DOHH2 (cell line): ENCODE results near the gene MTFMT.
"Not testable (repeated sequence)": the region's sequence is repeated elsewhere in the genome, so short reads cannot be mapped to it uniquely, and the experiment has no call there.

Experiments used
- H3F3A ChIP-seq: fragments of 200-600 bp; sonication (generic), shearing (Covaris generic); 2 replicates; pipeline ENCODE4 v1.6.0; 2016; ENCODE audit warnings: antibody characterized with exemption, mild to moderate bottlenecking; ENCODE audit not compliant: control insufficient read depth, insufficient read depth
- H3K27ac ChIP-seq: fragments of 200-600 bp; sonication (generic); 2 replicates; pipeline ENCODE4 v1.5.1; 2014; ENCODE audit warnings: low read depth, mild to moderate bottlenecking, low read length, moderate library complexity
- H3K27me3 ChIP-seq: fragments of 200-600 bp; sonication (generic); 2 replicates; pipeline ENCODE4 v1.6.1; 2014; ENCODE audit warnings: mild to moderate bottlenecking, low read length, mixed read lengths; ENCODE audit not compliant: control insufficient read depth
- H3K36me3 ChIP-seq: fragments of 200-600 bp; sonication (generic); 2 replicates; pipeline ENCODE4 v1.6.1; 2014; ENCODE audit warnings: mild to moderate bottlenecking, low read length, moderate library complexity, mixed read lengths; ENCODE audit not compliant: control insufficient read depth
- H3K4me1 ChIP-seq: fragments of 200-600 bp; sonication (generic); 2 replicates; pipeline ENCODE4 v1.6.1; 2014; ENCODE audit warnings: mild to moderate bottlenecking, low read length, mixed read lengths; ENCODE audit not compliant: control insufficient read depth
- H3K4me2 ChIP-seq: fragments of 200-600 bp; sonication (generic); 2 replicates; pipeline ENCODE4 v1.6.0; 2014; ENCODE audit warnings: mild to moderate bottlenecking, low read length, moderate library complexity
- H3K4me3 ChIP-seq: fragments of 200-600 bp; sonication (generic); 2 replicates; pipeline ENCODE4 v1.5.1; 2014; ENCODE audit warnings: mild to moderate bottlenecking, low read length, mixed read lengths
- H3K79me2 ChIP-seq: fragments of 200-600 bp; sonication (generic); 2 replicates; pipeline ENCODE4 v1.6.1; 2014; ENCODE audit warnings: mild to moderate bottlenecking, low read length, mixed read lengths; ENCODE audit not compliant: control insufficient read depth
- H3K9me2 ChIP-seq: fragments of 200-600 bp; sonication (generic); replicated peaks from 2 replicates; pipeline ENCODE4 v1.6.1; 2014; ENCODE audit warnings: mild to moderate bottlenecking, low read length, mixed read lengths; ENCODE audit not compliant: control insufficient read depth
- H3K9me3 ChIP-seq: fragments of 200-600 bp; sonication (generic); 2 replicates; pipeline ENCODE4 v1.6.1; 2014; ENCODE audit warnings: antibody characterized with exemption, low read length, mixed read lengths; ENCODE audit not compliant: control insufficient read depth, insufficient read depth
- H4K20me1 ChIP-seq: fragments of 200-600 bp; sonication (generic); 2 replicates; pipeline ENCODE4 v1.6.0; 2014; ENCODE audit warnings: low read depth, mild to moderate bottlenecking, antibody characterized with exemption, low read length, moderate library complexity; ENCODE audit not compliant: control insufficient read depth, insufficient read depth
- CTCF ChIP-seq: fragments of 200-600 bp; sonication (generic); IDR thresholded peaks from one replicate; pipeline ENCODE4 v1.5.1; 2014; ENCODE audit warnings: antibody characterized with exemption, mild to moderate bottlenecking, low read depth, low read length; ENCODE audit not compliant: poor library complexity, severe bottlenecking
- EZH2phosphoT487 ChIP-seq: fragments of 200-600 bp; sonication (generic); IDR thresholded peaks from 2 replicates; pipeline ENCODE4 v1.6.1; 2017; ENCODE audit warnings: borderline replicate concordance, mild to moderate bottlenecking, antibody characterized with exemption, low read length, moderate library complexity, mixed read lengths

The MTFMT gene

GRCh38 chr15:65026756-65027155 is 2.7 kb downstream of the MTFMT start:
- TF ChIP-seq EZH2phosphoT487 (no peak), CTCF (no peak)
- Histone ChIP-seq H3K27me3 (peaks cover 7% of the 10 kb centered on the region), H3K27ac (no peak overlapping the region), H3K79me2 (peaks cover 20% of the 10 kb centered on the region), H3K9me3 (no peaks in the 10 kb centered on the region), H3K36me3 (peaks cover 30% of the 10 kb centered on the region), H3K9me2 (no peaks in the 10 kb centered on the region), H3K4me3 (no peak overlapping the region), H3K4me1 (peaks cover 14% of the 10 kb centered on the region), H3K4me2 (no peak overlapping the region), H4K20me1 (no peaks in the 10 kb centered on the region), H3F3A (no peaks in the 10 kb centered on the region)

DNA sequence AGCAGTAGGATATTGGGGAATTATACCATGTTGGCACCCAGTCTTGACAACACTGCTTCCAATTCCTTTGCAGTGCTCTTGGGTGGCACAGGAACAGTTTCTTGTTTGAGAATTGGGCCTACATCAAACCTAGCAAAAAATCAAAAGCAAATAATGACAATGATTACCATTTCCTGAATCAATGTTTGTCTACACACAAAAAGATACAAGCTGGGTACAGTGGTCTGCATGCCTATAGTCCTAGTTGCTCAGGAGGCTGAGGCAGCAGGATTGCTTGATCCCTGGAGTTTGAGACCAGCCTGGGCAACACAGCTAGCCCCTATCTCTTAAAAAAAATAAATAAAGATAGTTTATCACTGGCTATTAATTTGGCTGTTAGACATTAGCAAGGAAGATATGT is 8.0 kb downstream of the MTFMT start:
- no peaks in the 10 kb centered on the region for H3F3A ChIP-seq
- H3K4me2 ChIP-seq = no peak overlapping the region
- H3K4me1 ChIP-seq = no peaks in the 10 kb centered on the region
- H4K20me1 ChIP-seq = no peaks in the 10 kb centered on the region
- H3K9me2 ChIP-seq = no peaks in the 10 kb centered on the region
- no peaks in the 10 kb centered on the region for H3K79me2 ChIP-seq
- H3K9me3 ChIP-seq = no peaks in the 10 kb centered on the region
- no peak overlapping the region for H3K27ac ChIP-seq
- TF ChIP-seq CTCF = no peak
- TF ChIP-seq EZH2phosphoT487 = no peak
- no peaks in the 10 kb centered on the region for H3K27me3 ChIP-seq
- H3K36me3 ChIP-seq = peaks cover 59% of the 10 kb centered on the region
- no peak overlapping the region for H3K4me3 ChIP-seq

DNA sequence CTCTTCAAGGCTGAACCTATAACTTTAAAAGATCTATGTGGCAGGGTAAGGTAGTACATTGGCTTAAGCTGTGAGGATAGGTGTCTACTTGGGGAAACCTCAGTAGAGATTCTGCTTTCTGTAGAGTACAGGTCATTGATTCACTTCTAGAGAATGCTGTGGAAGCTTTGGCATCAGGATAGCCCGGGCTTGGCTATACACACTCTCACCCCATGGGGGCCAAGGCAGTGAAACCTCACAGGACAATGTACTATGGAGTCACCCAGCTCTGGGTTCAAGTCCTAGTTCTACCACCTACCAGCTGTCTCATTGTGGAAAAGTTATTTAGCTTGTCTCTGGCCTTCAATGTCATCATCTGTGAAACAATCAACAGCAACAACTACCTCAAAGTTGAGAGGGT is 9.0 kb downstream of the MTFMT start:
- no peak overlapping the region for H3K4me2 ChIP-seq
- H3K79me2 ChIP-seq = no peaks in the 10 kb centered on the region
- TF ChIP-seq CTCF = no peak
- TF ChIP-seq EZH2phosphoT487 = no peak
- no peak overlapping the region for H3K4me3 ChIP-seq
- no peaks in the 10 kb centered on the region for H3K9me2 ChIP-seq
- no peaks in the 10 kb centered on the region for H3K4me1 ChIP-seq
- H3F3A ChIP-seq = no peaks in the 10 kb centered on the region
- H3K36me3 ChIP-seq = peaks cover 59% of the 10 kb centered on the region
- H3K27ac ChIP-seq = no peak overlapping the region
- no peaks in the 10 kb centered on the region for H3K9me3 ChIP-seq
- H4K20me1 ChIP-seq = no peaks in the 10 kb centered on the region
- no peaks in the 10 kb centered on the region for H3K27me3 ChIP-seq

- H3K9me2 ChIP-seq, H3F3A ChIP-seq, H4K20me1 ChIP-seq, H3K4me1 ChIP-seq, H3K27ac ChIP-seq, H3K4me3 ChIP-seq, H3K4me2 ChIP-seq, H3K79me2 ChIP-seq, H3K27me3 ChIP-seq, H3K9me3 ChIP-seq: not testable (repeated sequence)
- peaks cover 39% of the 10 kb centered on the region for H3K36me3 ChIP-seq
These were observed 18.2 kb downstream of the MTFMT start for GRCh38 chr15:65011198-65011597.
